ENCODE results near the gene GJB4. TPM values are rescaled to one million over a fixed set of nuclear protein-coding genes. Genes with fewer than 3 reads are reported as not detected.

GJB4 gene
- total and polyA plus RNA-seq, 4 donors = not detected

Other genes with a start within 250 kb of the GJB4 start
- not detected for gene GJB5, start 4.7 kb upstream of the GJB4 start, total RNA-seq
- not detected for gene GJB5, start 4.7 kb upstream of the GJB4 start, polyA plus RNA-seq
- under 1 TPM in 1 of 2 donors, not detected in 1; 0.33 TPM for gene GJB3, start 21.5 kb downstream of the GJB4 start, total RNA-seq
- gene GJB3, start 21.5 kb downstream of the GJB4 start, polyA plus RNA-seq = under 1 TPM; 0.15 to 0.17 TPM
- 10 to 100 TPM in 1 of 2 donors, 1 to 10 TPM in 1; 6.1 to 10.6 TPM for gene GJA4, start 33.3 kb downstream of the GJB4 start, total RNA-seq
- 10 to 100 TPM in 1 of 2 donors, 1 to 10 TPM in 1; 7.9 to 10.3 TPM for gene GJA4, start 33.3 kb downstream of the GJB4 start, polyA plus RNA-seq
- 10 to 100 TPM; 11.9 to 37.7 TPM for gene SMIM12, start 100.0 kb downstream of the GJB4 start, total RNA-seq
- 10 to 100 TPM; 53.3 to 60.8 TPM for gene SMIM12, start 100.0 kb downstream of the GJB4 start, polyA plus RNA-seq
- gene DLGAP3, start 169.9 kb downstream of the GJB4 start, total RNA-seq = under 1 TPM; 0.05 to 0.08 TPM
- gene DLGAP3, start 169.9 kb downstream of the GJB4 start, polyA plus RNA-seq = under 1 TPM; 0.08 to 0.19 TPM
- gene TMEM35B, start 225.6 kb downstream of the GJB4 start, total RNA-seq = 10 to 100 TPM; 13.4 to 15.1 TPM
- 10 to 100 TPM; 25.5 to 31.7 TPM for gene TMEM35B, start 225.6 kb downstream of the GJB4 start, polyA plus RNA-seq